GM18951 (cell line): ENCODE measurements around the gene SUSD6.
A peak's percentile ranks its signal among the peaks of the same experiment; 100 is the strongest.

ENCODE experiments used
- POLR2A ChIP-seq: IDR thresholded peaks from 4 replicates; pipeline ENCODE4 v1.6.1; 2011; ENCODE audit warnings: mild to moderate bottlenecking; ENCODE audit not compliant: insufficient read length, insufficient read depth; ENCODE audit errors: extremely low read depth
- in situ Hi-C: fragments of 300-500 bp; cut with MboI; formaldehyde crosslinking; loops from one replicate; pipeline ENCODE4 v1.12.0; 2022; ENCODE audit warnings: low sequenced_read_pairs, mixed read lengths, inconsistent platforms; ENCODE audit not compliant: unreplicated experiment

Gene SUSD6

GRCh38 chr14:69683971-69684370 is 72.6 kb downstream of the SUSD6 start:
- no peak for TF ChIP-seq POLR2A
- in situ Hi-C loops = no loop called here

GRCh38 chr14:69684461-69685217 is 73.2 kb downstream of the SUSD6 start:
- in situ Hi-C loops = no loop called here
- TF ChIP-seq POLR2A = no peak

GRCh38 chr14:69685218-69685616 is 73.8 kb downstream of the SUSD6 start:
- in situ Hi-C loops = no loop called here
- no peak for TF ChIP-seq POLR2A

GRCh38 chr14:69685716-69686115 is 74.3 kb downstream of the SUSD6 start:
- TF ChIP-seq POLR2A = no peak
- in situ Hi-C loops = no loop called here

GRCh38 chr14:69687606-69688298 is 76.4 kb downstream of the SUSD6 start:
- no peak for TF ChIP-seq POLR2A
- in situ Hi-C loops = no loop called here

- no peak for TF ChIP-seq POLR2A
- in situ Hi-C loops = no loop called here
Observed at GRCh38 chr14:69688299-69688649, 76.9 kb downstream of the SUSD6 start.

- no peak for TF ChIP-seq POLR2A
- in situ Hi-C loops = no loop called here
Observed at GRCh38 chr14:69690042-69690441, 78.6 kb downstream of the SUSD6 start.

- in situ Hi-C loops = no loop called here
- TF ChIP-seq POLR2A = no peak
Observed at GRCh38 chr14:69692594-69692993, 81.2 kb downstream of the SUSD6 start.

- TF ChIP-seq POLR2A = peak; percentile 3
- in situ Hi-C loops = no loop called here
Observed at GRCh38 chr14:69693145-69693544, 81.7 kb downstream of the SUSD6 start.

- no peak for TF ChIP-seq POLR2A
Observed at GRCh38 chr14:69693801-69694729, 82.7 kb downstream of the SUSD6 start.

GRCh38 chr14:69694730-69695281 is 83.4 kb downstream of the SUSD6 start:
- in situ Hi-C loops = no loop called here
- TF ChIP-seq POLR2A = no peak

More at GRCh38 chr14:69693801-69694729, 82.7 kb downstream of the SUSD6 start:
- in situ Hi-C loops = no loop called here

GRCh38 chr14:69695322-69696203 is 84.2 kb downstream of the SUSD6 start:
- in situ Hi-C loops = no loop called here
- no peak for TF ChIP-seq POLR2A

- in situ Hi-C loops = no loop called here
- TF ChIP-seq POLR2A = no peak
Observed at GRCh38 chr14:69696204-69696527, 84.8 kb downstream of the SUSD6 start.
